Glomerular endothelial cell (primary cell): ENCODE data around the gene SMYD2. TPM values are rescaled to one million over a fixed set of nuclear protein-coding genes. Genes with fewer than 3 reads are reported as not detected.

Experiments used
- DNase-seq: peaks from one replicate; pipeline ENCODE4 v3.0.0-alpha.2; 2011; ENCODE audit warnings: low read depth, low spot score; ENCODE audit errors: extremely low read depth
- total RNA-seq: library from RNA; depleted of rRNA; stranded (reverse); fragments of >200 nt; gene quantifications from 2 replicates; pipeline ENCODE4 v1.2.3, GENCODE V29; 2015

SMYD2 gene
- total RNA-seq, 1 donor from 2014 or later, result 34.7 TPM

- DNase-seq, result no peak
Observed at GRCh38 chr1:214354440-214355148, 73.6 kb downstream of the SMYD2 start.

GRCh38 chr1:214360116-214360515 lies 79.2 kb downstream of the SMYD2 start:
- DNase-seq, result no peak

DNA sequence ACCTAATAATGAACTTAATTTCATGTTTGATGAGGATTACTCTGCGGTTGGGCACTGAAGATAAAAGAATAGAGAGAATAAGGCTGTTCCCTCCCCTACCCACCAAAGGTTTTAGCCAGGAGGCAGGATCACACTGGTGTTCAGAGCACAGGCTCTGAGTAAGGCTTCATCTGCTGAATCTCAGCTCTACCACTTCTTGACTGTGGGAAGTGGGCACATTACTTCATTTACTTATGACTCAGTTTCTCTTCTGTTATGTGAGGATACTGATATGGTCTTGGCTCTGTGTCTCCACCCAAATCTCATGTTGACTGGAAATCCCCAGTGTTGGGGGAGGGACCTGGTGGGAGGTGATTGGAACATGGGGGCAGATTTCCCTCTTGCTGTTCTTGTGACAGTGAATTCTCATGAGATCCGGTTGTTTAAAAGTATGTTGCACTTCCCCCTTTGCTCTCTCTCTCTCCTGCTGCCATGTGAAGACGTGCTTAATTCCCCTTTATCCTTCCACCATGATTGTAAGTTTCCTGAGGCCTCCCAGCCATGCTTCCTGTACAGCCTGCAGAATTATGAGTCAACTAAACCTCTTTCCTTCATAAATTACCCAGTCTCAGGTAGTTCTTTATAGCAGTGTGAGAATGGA lies 79.7 kb downstream of the SMYD2 start:
- DNase-seq, result no peak

GRCh38 chr1:214361636-214362035 lies 80.7 kb downstream of the SMYD2 start:
- no peak for DNase-seq

GRCh38 chr1:214362188-214362882 lies 81.4 kb downstream of the SMYD2 start:
- no peak for DNase-seq

DNA sequence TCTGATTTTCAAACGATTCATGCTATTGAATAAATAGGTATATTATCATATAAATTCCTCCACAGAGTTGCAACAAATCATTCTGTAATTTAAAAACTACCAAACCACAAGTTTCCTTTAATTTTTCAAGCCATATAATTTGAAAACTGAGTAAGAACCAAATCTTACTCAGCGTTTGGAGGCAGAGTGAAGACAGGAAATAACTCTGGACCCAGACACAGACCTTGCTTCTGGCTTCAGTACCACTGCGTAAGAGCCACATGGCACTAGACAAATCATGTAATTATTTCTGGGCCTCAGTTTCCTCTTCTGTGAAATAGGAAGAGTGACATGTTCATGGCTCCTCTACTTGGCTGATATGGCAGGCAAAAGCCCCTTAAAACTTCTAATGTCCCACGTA lies 82.4 kb downstream of the SMYD2 start:
- DNase-seq, result no peak

DNA sequence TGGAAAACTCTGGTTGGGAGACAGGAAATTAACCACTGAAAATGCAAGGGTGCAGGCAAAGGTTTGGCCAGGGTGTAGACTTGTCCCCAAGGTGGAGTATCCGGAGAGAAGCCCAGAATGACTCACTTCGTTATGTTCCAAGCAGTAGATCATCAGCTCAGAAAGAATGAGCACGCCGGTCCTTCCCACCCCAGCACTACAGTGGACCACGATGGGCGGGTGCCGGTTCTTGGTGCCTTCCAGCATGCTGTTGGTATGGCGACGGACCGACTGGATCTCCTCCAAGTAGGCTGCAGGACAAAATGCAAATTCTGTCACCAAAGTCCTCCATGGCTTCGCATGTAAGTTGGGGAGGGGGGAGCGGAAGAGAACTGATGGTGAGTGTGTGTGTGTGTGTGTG lies 83.4 kb downstream of the SMYD2 start:
- DNase-seq, result no peak

- DNase-seq, result no peak
Observed at GRCh38 chr1:214364786-214365295, 83.9 kb downstream of the SMYD2 start.

DNA sequence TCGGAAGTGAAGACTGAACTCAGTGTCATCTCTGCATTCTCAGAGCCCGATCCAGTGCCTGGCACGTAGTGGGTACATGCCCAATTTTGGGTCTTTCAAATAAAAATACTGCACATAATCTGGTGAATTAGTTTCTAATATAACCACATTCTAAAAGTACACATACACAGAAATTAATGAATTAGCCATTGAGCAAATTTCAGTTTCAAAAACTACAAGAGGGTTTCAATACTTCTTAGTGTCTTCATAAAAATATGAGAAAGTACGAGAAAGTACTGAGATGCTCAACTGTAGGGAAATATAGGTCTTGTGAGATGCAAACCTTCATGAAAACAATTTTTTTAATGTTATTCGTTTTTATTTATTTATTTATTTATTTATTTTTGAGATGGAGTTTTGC lies 86.9 kb downstream of the SMYD2 start:
- no peak for DNase-seq

GRCh38 chr1:214369364-214369763 lies 88.4 kb downstream of the SMYD2 start:
- DNase-seq, result no peak

- DNase-seq, result no peak
Observed at GRCh38 chr1:214370615-214371014, 89.7 kb downstream of the SMYD2 start.

- no peak for DNase-seq
Observed at GRCh38 chr1:214372092-214372491, 91.1 kb downstream of the SMYD2 start.

- DNase-seq, result no peak
Observed at GRCh38 chr1:214377485-214377884, 96.5 kb downstream of the SMYD2 start.

- no peak for DNase-seq
Observed at GRCh38 chr1:214377886-214378285, 96.9 kb downstream of the SMYD2 start.

GRCh38 chr1:214378492-214378891 lies 97.5 kb downstream of the SMYD2 start:
- DNase-seq, result no peak

DNA sequence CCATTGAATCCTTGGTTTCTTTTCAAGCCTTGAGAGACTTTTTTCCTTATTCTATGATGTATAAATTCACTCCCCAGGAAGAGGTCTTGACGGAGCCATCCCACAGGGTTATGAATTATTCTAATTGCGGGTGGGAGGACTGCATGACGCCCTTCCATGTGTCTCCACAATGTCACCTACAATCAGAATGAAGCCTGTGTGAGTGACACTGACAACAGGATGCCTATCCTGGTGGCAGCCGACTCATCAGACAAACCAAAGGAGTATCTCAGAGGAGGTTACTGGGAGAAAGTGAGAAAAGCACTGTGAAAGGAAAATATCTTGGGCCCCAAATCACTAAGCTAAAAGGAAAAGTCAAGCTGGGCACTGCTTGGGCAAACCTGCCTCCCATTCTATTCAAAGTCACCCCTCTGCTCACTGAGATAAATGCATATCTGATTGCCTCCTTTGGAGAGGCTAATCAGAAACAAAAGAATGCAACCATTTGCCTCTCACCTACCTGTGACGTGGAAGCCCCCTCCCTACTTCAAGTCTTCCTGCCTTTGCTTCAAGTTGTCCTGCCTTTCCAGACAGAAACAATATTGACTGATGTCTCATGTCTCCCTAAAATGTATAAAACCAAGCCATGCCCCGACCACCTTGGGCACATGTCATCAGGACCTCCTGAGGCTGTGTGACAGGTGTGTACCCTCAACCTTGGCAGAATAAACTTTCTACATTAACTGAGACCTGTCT lies 98.4 kb downstream of the SMYD2 start:
- no peak for DNase-seq

GRCh38 chr1:214380396-214380795 lies 99.4 kb downstream of the SMYD2 start:
- no peak for DNase-seq

GRCh38 chr1:214380986-214381695 lies 100.2 kb downstream of the SMYD2 start:
- DNase-seq, result no peak

- DNase-seq, result no peak
Observed at GRCh38 chr1:214383381-214384372, 102.7 kb downstream of the SMYD2 start.
